GM18508 (cell line): ENCODE measurements around the gene LAS1L.
"Not testable (repeated sequence)": the region's sequence is repeated elsewhere in the genome, so short reads cannot be mapped to it uniquely, and the experiment has no call there.

Experiments used
- ATAC-seq: cut with Tn5 transposase; IDR thresholded peaks from one replicate; pipeline ENCODE4 v1.9.1; 2021; ENCODE audit warnings: moderate number of reproducible peaks; ENCODE audit not compliant: insufficient read depth, unreplicated experiment

Gene LAS1L

DNA sequence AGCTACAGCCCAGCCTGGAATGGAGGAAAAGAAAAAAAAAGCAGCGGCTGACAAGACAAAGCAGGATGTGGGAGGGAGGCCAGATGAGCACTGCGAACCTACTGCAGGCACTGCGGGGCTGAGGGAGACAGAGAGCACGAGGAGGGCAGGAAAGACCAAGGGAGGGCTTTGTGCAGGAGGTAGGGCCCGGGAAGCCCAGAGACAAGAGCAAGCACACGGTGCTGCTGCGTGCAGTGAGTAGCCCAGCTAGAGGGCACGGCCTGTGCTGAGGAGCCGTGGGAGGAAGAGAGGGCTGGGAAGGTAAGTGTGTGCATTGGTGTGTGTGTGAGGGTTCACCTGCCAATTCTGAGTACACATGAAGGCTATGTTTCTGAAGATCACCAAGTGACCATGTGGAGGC, 15.6 kb downstream of the LAS1L start:
- ATAC-seq: not testable (repeated sequence)

DNA sequence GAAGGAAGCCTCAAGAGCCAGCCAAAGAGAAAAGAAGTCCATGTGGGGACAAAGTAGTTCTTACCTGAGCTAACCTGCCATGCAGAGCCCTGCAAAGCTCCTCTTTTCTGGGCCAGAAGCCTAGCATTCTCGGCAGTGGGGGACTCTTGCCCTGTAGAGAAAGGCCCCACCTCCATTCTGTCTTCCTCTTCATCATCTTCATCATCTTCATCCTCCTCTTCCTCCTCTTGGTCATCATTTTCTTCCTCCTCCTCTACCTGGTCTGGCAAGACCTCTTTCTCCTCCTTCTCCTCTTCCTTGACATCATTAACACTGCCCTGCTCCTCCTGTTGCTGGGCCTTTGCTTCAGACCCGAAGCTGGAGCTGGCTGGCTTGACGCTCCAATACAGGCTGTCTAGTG, 16.7 kb downstream of the LAS1L start:
- ATAC-seq: no peak

DNA sequence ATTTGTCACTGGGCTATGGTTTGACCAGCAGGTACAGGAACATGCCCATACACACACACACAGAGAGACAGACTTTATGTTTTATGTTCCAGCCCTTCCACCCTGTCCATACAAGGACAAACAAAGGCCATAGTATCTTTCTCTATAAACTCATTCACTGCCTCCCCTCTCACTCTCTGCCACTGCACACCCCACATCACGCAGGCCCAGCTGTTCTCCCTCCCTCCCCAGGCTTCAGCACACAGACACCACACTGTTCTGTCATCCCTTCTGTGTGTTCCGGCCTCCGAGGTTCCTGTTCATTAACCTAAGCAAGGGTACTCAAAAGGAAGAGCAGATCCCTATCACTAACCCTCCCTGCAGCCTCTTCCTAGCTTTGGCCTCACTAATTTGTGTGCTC, 17.8 kb downstream of the LAS1L start:
- no peak for ATAC-seq

DNA sequence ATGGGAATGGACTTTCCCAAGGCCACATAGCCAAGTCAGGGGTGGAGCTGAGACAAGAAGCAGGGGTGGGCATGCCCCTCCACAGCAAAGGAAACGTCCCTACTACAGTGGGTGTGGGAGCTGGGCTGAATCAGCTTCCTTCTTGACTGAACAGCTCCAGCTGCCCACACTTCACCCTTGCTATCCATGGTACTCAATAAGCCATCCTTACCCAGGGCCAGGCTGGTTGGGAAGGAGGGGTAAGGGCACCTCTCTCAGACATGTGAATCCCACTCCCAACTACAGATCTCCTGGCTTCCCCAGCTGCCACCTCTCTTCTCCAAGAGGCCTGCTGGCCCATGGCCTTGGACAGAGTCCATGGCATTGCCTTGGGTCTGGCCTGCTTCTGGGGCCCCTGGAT, 21.0 kb downstream of the LAS1L start:
- ATAC-seq: no peak

DNA sequence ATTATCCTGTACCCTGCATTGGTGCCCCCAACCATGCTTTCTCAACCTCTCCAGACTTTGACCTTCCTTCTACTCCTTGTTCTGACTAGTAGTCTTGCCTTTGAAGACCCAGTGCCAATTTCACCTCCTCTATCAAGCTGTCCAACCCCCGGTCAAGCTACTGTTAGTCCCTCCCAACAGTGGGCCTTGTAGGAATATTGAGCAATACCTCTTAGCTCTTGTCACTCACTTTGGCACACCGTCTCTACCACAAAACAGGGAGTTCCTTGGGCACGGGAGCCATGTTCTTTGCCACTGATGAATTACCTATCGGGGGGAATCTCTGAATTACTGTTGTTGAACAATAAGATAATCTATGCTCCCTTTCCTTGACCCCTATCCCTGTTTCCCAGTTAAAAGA, 25.2 kb downstream of the LAS1L start:
- ATAC-seq: no peak

DNA sequence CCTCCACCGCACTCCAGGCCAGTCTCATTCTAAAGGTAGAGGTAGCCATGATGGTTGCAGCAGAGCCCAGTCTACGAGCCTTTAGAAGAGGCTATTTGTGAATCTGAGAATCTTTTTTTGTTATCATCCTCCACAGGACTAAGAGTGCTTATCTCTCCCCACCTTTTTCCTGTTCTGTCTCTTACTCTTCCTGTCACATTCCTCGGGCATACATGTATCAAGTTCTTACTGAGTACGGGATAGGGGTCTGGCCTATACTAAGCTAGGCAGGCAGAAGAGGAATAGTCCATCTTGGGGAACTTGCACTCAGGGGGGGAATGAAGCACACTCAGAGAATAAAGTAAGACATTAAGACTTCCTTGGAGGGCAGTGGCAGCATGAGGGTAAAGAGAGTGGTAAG, 25.7 kb downstream of the LAS1L start:
- ATAC-seq: no peak

DNA sequence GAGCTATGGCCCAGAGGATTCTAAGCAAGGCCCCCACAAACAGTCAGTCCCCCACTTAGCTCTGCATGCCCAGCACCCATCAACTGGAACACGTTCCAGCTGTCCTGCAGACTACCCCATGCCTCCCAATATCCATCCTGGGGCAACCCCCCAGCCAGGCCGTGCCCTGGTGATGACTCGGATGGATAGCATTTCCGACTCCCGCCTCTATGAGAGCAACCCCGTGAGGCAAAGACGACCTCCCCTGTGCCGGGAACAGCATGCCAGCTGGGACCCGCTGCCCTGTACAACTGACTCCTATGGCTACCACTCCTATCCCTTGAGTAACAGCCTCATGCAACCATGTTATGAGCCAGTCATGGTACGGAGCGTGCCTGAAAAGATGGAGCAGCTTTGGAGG, 32.0 kb downstream of the LAS1L start:
- no peak for ATAC-seq

DNA sequence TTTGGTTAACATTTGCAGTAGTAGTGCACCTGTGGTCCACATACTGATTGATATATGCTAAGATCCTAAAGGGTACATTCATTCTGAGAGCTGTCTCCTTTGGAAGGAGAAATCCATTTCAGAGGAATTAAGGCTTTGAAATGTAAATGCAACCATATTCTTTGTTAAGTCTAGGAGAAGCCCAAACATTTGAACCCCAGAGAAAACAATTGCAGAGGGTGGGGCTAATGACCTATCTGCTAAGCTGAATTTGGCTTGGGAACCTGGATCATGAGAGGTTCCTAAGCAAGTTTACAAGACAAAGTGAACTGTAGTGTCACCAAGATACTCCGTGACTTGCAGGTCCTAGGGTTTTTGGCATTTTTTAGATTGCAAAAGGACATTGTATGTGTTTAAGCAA, 41.2 kb downstream of the LAS1L start:
- no peak for ATAC-seq

DNA sequence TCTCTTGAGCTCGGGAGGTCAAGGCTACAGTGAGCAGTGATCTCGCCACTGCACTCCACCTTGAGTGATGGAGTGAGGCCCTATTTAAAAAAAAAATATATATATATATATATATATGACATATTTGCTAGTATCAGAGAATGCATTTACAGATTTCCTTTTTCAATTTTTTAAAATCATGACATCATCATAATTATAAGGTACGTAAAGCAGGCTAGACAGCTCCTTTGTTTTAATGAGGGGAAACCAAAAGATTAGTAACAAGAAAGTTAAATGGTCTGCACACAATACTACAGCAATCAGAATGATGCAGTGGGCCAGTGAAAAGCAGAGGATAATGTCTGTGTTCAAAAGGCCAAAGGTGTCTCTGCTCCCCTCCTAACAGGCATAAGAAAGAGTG, 43.0 kb downstream of the LAS1L start:
- no peak for ATAC-seq

DNA sequence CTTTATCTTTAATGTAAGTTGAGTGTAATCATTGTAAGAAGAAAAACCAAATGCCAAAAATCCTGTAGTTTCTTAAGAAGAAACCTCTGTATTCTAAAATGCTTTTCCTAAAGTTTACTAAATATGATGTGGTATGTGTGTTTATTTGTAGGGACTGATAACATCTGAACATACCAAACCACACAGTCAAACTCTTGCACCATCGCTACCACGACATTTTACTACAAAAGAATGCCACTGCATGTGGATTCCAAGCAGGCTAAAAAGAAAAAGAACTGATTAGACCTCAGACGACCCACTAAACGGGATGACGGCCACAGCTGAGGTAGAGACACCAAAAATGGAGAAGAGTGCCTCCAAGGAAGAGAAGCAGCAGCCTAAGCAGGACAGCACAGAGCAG, 46.1 kb downstream of the LAS1L start:
- ATAC-seq: no peak

DNA sequence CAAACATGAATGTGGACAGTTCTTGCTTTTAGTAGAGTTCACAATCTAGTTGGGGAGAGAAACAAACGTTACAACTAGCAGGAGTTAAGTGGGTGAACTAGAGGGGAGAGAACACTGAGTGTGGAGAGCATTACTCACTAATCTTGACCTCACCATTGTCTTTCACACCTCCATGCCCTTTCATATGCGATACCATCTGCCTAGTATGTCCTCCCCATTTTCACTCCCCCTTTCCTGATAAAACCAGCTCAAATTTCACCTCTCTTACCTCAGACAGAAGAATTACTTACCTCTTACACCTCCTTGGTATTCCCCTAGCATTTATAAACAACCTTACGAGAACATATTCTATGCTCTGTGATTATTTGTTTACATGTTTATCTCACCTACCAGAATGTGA, 53.6 kb downstream of the LAS1L start:
- no peak for ATAC-seq

DNA sequence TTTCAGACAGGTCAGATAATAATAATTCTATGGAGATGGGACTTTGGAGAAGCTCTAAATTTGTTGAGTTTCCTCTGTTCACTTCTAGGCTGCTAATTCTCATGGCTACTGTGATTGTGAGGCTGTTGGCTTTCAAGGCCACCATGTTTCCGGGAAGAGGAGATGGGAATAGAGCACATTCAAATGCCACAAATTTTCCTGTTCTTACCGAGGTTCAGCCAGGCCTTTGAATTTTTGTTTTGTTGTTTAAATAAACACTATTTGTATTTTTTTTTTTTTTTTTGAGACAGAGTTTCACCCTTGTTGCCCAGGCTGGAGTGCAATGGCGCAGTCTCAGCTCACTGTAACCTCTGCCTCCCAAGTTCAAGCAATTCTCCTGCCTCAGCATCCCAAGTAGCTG, 55.5 kb downstream of the LAS1L start:
- ATAC-seq: not testable (repeated sequence)

DNA sequence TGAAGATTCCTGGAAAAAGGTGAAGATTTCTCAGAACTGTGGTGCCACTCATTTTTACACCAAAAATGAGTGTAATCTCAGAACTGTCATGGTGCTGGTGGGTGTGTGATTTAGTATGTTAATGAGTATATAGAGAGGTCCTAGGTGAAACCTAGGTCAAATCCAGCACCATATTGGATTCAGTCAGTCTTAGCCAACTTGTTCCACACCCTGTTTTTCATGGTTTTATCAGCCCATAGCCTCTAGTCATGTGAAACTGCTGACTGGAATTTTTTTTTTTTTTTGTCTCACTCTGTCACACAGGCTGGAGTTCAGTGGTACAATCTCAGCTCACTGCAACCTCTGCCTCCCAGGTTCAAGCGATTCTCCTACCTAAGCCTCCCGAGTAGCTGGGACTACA, 58.0 kb downstream of the LAS1L start:
- ATAC-seq: no peak

DNA sequence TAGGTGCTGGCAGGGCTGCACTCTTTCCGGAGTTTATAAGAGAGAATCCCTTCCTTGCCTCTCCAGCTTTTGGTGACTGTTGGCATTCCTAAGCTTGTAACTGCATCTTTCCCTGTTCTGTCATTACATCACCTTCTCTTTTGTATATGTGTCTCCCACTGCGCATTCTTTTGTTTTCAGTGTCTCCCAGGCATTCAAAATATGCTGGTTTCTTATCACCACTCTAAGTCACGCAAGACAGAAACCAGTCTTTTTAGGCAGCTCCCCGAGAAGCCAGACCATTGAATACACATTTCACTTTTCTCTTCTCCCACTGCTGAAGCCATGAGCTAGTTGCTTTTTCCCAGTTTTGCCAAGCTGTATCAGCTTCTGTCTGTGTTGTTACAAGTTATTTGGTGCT, 71.0 kb downstream of the LAS1L start:
- ATAC-seq: no peak
